HG02938 (cell line): Measurements from ENCODE around the gene ROR1.
A peak's percentile ranks its signal among the peaks of the same experiment; 100 is the strongest.

Source experiments
- ATAC-seq: cut with Tn5 transposase; IDR thresholded peaks from one replicate; pipeline ENCODE4 v1.9.1; 2021; ENCODE audit warnings: mild to moderate bottlenecking, moderate library complexity; ENCODE audit not compliant: unreplicated experiment

ROR1 gene

GRCh38 chr1:63880958-63881576 is 107.2 kb downstream of the ROR1 start:
- no peak for ATAC-seq

- no peak for ATAC-seq
Observed at GRCh38 chr1:63882048-63882704, 108.4 kb downstream of the ROR1 start.

GRCh38 chr1:63883494-63884235 is 109.8 kb downstream of the ROR1 start:
- no peak for ATAC-seq

GRCh38 chr1:63884486-63884885 is 110.7 kb downstream of the ROR1 start:
- ATAC-seq: no peak

DNA sequence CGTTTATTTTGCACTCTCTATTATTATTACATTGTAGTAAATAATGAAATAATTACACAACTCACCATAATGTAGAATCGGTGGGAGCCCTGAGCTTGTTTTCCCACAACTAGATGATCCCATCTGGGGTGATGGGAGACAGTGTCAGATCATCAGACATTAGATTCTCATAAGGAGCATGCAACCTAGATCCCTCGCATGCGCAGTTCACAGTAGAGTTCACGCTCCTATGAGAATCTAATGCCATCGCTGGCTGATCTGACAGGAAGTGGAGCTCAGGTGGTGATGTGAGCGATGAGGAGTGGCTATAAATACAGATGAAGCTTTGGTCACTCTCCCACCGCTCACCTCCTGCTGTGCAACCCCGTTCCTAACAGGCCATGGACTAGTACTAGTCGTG is 112.1 kb downstream of the ROR1 start:
- ATAC-seq: no peak

DNA sequence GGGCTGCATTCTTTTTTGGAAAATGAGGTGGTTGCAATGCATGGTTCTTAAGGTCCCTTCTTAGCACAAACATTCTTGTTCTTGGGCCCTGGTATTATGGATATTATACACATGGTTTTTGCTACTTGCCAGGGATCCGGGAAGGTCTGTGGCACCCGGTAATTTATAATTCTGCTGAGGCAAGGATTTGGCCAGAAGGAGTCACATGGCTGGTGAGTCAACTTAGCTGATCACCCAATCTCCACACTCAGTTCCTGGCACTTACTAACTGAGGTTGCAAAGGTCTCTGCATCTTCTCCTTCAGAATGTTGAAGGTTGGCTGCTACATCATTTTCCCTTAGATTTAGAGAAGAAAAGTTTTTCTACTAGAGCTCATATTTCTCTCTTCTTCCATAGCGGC is 112.5 kb downstream of the ROR1 start:
- ATAC-seq: no peak

DNA sequence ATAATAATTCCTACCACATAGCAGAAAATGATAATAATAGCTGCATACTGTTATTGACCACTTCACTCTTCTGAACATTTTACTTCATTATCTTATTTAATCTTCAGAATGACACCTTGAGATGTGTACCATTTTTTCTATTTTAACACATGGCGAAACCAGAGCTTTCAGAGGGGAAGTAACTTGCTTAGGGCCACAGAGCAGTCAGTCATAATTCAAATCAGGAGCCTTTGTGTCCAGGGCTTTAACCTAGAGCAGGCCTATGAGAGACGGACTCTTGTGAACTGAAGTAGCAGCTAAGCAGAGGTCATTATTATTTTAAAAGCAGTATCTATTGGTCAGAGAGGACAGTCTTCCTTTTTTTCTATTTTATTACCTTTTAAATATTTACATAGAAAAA is 114.0 kb downstream of the ROR1 start:
- peak; percentile 42 for ATAC-seq

DNA sequence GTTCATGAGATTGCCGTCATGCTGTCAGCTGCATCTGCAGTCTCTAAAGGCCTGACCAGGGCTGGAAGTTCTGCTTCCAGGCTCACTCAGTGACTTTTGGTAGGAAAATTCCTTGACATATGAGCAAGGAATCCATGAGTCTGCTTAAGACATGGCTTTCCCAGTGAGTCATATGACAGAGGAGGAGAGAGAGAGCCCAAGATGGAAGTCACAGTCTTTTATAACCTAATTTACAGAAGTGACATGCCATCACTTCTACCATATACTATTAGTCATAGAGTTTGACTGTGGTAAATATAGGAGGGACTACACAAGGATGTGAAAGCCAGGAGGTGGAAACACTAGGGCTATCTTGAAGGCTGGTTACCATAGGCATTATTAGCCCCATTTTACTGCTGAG is 115.2 kb downstream of the ROR1 start:
- ATAC-seq: no peak

DNA sequence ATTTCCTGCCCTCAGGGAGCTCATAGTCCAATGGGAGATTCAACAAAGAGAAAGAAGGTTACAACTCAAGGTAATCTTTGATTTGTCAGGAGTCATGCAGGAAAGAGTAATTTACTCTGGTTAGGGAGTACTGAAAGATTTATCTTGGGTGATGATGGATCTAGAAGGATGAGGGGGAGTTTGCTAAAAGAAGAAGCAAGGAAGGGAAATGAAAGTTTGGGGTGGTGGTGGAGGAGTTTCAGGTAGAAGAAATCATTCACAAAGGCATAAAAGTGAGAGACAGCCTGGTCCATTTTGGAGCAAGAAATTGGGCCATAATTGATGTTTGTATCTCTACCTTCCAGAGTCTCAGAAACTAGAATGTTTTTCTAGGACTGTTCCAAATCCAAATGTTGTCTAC is 116.7 kb downstream of the ROR1 start:
- no peak for ATAC-seq

- ATAC-seq: no peak
Observed at GRCh38 chr1:63891060-63891690, 117.4 kb downstream of the ROR1 start.

DNA sequence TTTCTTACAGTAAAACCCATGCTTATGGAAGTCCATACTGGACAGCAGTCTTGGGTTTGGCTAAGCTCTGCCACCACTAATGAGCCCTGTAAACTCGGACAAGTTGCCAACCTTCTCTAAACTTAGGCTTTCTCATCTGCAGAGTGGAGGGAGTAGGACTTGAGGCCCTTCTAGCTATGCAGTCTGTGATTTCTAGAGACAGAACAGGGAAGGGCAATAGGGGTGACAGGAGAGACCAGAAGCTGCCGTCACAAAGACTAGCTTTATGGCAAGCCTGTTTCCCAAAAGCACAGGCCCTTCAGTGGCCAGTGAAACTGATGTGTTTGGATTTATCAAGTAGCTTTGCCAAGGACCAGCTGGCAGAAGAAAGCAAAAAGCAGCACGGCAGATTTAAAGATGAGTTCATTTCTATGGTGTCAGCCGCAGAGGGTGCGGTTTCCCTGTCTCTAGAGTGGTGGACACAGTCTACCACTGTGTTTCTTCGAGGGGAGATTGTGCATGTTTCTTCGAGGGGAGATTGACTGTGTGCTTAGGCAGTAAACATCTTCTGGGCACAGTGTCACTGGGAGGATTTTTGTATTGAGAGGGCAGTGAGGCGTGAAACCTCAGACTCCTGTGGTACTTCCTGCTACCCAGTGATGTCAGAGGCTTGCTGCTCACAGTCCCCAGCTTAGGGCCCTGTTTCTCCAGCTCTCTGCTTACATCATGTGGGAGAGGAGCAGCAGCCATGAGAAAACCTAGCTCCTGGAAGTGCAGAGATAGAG is 119.0 kb downstream of the ROR1 start:
- ATAC-seq: peak; percentile 98

GRCh38 chr1:63893976-63894375 is 120.2 kb downstream of the ROR1 start:
- ATAC-seq: no peak

DNA sequence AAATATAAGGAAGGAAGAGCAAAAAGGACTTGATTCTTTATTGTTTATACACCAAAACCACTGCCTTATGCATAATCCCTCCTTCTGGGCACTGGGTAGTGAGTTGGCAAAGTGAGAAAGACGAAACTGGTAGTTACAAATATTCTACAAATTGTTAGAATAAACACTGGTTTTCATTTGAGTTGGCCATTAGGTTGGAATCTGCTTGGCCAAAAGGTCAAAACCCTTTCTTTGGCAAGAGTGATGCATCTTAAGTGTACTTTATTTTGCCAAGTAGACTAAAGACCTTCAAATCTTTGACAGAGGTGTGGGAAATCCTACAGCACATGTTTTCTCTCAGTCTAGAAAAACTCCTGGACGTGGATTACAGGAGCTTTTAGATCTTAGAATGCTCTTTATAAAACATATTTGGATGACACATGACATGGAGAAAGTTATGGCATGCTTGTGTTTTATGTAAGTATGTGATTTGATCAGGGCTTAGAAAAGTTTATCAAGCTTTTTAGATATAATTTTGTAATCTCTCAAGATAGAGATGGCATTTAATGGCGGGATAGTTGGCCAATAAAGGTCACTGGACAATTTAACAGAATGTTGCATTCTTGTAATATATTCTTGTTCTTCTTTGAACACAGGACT is 120.9 kb downstream of the ROR1 start:
- ATAC-seq: no peak

DNA sequence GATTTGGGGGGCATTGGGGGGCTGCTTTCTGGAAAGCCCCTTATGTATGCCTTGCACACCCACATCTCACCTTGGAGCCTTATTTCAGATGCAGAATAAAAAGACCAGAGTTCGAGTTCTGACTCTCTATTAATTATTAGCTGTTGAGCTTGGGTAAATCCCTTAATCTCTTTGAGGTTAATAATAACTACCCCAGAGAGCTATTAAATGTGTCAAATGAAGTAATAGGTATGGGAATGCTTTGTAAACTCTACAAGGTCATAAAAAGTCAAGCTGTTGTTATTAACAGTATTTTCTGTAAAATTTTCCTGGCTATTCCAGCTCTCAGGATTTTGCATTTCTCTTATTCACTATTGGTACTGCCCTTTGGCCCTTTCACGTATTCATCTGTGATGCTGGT is 122.9 kb downstream of the ROR1 start:
- no peak for ATAC-seq

GRCh38 chr1:63898428-63899196 is 124.8 kb downstream of the ROR1 start:
- ATAC-seq: no peak

GRCh38 chr1:63901094-63901493 is 127.3 kb downstream of the ROR1 start:
- ATAC-seq: no peak

- no peak for ATAC-seq
Observed at GRCh38 chr1:63902844-63903589, 129.2 kb downstream of the ROR1 start.

- ATAC-seq: no peak
Observed at GRCh38 chr1:63903947-63904610, 130.3 kb downstream of the ROR1 start.

- ATAC-seq: no peak
Observed at GRCh38 chr1:63904826-63905225, 131.0 kb downstream of the ROR1 start.
